NCI-H524 treated with DMSO at 0.1 percent for 48 hours (cell line): ENCODE measurements around the gene MTX3.
A peak's percentile ranks its signal among the peaks of the same experiment; 100 is the strongest.

Source experiments
- DNase-seq: peaks from one replicate; lab custom pipeline; 2025; lab: John Stamatoyannopoulos, UW

MTX3 gene, protein sequence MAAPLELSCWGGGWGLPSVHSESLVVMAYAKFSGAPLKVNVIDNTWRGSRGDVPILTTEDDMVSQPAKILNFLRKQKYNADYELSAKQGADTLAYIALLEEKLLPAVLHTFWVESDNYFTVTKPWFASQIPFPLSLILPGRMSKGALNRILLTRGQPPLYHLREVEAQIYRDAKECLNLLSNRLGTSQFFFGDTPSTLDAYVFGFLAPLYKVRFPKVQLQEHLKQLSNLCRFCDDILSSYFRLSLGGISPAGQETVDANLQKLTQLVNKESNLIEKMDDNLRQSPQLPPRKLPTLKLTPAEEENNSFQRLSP

DNA sequence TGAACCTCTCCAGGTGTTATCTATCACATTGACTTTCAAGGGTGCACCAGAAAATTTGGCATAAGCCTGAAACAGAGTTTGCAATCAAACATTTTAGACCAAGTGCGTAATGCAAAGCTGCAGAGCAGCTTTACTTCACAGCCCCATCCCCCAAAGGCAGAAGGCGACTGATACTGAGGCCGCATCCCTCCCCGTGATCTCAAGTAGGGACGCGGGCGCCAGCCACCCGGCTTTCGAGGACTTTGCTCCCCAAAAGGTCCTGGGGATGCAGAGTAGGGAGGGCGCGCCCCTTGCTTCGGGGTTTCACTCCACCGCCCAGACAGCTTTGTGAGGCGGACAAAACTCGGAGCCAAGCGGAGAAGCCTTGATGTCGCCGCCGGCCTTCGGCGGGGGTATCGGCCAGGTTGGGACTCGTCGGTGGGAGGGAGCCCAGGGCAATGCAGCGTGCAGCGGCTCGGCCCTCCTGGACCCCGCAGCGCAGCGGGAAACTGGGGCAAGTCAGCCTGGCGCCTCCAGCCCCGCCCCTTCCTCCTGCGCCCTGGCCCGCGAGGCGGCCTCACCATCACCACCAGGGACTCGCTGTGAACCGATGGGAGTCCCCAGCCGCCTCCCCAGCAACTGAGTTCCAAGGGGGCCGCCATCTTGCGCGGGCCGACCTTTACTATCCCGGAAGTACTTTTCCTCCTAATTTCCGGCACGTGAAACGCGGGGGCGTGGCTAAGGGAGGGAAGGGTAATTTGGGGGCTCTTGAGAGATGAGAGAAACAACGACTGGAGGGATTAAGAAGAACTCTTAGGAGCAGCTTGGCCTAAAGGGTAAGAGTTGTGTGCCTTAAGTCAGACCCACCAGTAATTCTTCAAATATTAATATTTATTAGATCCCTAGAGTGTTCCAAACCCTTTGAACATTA, at the start of gene MTX3:
MTX3 (minus strand) TSS at position 665 of the 910 bp plus-strand sequence; CDS start at position 641, 24 bp downstream.
- peak; percentile 93 for DNase-seq

DNA sequence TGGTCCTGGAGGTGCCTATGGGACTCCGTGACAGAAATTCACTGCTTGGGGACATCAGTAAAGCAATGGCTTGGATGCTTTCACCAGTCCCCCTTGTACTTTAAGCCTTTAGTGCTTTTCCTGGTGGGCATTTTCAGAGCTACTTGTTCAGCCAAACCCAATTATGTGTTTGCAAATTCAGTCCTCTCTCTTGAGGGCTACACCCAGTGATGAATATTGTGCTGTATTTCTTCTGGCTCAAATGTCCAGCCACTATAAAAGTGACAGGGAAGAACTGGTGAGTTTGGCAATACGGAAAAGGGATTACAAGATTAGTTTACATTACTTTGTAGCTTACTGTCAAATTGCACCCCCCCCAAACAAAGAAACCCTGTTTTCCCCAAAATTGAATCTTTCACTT, 48.6 kb upstream of the MTX3 start:
- DNase-seq = no peak

DNA sequence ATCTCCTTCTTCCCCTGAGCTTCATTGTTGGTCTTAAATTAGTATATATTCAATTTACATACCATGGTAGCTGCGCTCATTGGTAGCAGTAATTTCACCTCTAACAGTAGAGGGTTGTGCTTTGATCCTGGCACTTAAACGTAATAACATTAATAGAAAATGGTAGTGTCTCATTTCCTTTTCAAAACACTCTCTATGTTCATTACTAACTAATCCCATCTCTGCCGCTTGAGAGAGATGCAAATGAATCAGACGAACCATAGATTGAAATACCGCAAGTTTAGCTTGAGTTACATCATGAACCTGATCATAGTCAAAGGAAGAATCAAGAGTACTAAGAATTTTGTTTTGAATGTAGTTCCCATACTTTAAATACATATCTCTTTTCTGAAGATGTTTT, 46.3 kb upstream of the MTX3 start:
- no peak for DNase-seq

DNA sequence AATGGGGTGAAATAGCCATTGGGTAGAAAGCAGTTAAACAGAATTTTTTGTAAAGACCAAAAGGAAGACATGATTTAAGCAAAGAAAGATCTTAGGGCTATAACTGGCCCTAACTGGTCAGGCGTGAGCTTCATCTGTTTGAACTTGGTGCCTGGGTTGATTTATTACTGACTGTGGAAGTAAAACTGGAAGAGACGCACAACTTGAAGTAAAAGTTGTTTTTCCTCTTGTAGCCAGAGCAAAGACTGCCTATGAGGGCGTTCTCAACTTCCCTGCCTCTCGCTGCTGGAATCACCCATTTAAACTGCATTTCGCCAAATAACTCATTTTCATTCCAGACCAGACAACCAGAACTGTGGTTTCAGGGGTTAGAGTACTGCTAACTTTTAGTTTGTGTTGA, 45.6 kb upstream of the MTX3 start:
- no peak for DNase-seq

DNA sequence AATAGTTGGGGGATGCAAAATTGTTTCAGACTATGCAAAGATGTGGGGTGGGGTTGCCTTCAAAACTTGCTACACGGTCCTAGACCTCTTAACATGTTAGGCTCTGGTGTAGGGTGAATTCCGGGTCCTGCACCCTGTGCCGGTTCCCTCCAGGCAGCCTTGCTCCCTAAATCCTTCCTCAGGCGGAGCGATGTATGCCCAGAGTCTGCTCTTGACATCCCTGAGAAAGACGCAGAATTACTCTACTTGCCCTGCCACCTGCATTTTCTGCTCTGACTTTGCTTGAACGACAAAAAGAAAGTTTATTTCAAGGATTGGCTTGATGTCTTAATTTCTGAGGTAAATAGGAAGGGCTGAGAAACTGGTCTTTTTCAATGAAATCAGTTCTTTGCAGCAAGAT, 44.8 kb upstream of the MTX3 start:
- no peak for DNase-seq

DNA sequence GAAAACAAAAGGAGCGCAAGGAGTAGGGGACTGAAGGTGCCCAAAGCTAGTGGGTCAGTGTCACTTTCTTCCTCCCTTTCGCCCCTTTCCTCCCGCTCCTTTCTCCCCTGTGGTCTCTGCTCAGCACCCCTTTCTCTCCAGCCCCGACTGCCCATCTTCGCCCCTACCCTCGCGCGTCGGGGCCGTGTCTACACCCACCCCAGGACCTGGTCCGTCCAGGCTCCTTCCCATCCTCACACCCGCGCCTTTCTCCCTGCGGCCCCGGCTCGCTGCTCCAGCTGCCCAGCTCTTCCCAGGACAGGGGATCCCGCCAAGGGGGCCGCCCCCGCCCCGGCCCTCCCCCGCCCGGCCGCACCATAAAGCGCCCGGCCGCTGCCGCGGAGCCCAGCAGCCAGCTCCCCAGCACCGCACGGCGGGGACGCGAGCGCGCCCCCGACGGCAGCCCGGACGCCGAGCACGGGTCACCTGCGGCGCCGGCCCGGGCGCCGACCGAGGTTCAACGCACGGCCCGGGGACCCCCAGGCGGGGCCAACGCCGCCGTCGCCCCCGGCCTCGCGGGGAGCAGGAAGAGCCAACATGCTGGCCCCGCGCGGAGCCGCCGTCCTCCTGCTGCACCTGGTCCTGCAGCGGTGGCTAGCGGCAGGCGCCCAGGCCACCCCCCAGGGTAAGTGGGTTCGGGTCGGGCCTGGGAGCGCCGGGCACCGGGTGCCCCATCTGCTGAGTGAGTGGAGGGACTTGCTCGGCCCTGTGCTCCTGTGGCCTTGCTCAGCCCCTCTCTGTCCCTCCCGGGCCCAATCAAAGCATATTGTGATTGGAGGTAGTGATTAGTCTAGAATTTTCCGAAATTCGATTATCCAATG, 44.1 kb upstream of the MTX3 start, which contains the start of gene THBS4:
THBS4 (plus strand) TSS at position 387 of the 860 bp plus-strand sequence; CDS start at position 577, 190 bp downstream.
- DNase-seq = no peak

DNA sequence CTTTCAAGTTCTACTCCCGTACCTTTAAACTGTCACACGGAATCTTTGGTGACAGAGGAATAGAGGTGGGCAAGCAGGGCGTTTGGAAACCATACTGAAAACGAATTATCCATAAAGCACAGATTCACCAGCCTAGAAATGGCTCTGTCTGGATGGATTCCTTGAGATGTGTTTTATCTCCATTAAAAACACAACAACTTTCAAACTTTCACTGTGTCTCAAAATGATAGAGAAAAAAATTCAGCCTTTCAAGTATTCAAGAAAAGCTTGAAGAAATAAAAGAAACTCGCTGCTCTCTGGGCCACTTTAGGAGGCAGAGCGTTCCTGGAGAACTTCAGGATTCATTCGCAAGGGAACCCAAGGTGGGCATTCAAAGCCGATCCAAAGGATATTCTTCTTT, 43.5 kb upstream of the MTX3 start:
- DNase-seq = no peak

DNA sequence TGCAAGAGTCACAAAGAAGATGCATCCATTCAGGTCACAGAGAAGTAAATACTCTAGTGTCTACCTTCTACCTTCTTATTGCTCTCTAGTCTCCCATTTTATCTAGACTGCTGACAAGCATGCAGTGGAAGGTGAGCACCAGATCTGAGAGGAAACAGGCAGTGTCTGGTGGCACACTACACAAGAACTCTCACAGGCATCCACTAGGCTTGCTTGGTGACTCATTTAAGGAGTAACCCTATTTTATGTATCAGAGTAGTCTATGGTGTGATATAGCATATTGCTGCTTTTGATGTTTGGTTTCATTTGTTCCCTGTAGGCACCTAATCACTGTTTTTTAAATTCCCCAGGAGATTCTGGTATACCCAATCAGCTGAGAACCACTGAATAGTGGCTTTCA, 42.5 kb upstream of the MTX3 start:
- no peak for DNase-seq

DNA sequence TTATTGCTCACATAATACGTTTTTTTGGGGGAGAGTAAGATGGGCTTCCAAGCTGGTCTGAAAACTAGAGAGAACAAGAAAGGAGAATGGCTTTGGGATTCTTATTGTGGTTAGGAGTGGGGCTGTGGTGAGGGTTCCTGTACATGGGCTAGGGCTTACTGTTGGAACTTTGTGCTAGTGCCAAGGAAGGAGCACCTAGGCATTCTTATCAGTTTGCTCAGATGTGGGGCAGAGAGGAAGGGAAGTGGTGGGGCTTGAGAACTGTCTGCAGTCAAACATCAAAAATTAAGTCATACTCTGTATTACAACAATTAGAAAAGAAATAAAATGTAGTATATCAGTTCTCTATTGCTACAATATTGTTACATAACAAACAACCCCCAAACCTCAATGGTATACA, 40.0 kb upstream of the MTX3 start:
- DNase-seq = no peak

DNA sequence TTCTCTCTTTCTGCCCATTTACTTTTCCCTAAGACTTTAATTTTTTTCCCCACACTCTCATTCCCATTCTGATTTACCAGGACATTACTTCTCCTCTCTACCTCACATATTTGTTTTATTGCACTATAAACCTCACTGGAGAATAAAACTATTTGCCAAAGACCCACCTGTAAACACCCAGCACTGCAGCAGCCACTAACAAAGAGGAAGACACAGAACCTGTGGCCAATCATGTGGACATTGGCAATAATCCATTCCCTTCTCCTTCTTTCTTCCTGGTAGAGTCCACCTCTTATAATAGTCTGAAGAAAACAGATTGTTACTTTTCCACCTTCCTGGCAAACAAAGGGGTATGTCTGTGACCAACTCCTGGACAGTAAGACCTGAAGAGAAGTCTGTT, 35.8 kb upstream of the MTX3 start:
- no peak for DNase-seq

DNA sequence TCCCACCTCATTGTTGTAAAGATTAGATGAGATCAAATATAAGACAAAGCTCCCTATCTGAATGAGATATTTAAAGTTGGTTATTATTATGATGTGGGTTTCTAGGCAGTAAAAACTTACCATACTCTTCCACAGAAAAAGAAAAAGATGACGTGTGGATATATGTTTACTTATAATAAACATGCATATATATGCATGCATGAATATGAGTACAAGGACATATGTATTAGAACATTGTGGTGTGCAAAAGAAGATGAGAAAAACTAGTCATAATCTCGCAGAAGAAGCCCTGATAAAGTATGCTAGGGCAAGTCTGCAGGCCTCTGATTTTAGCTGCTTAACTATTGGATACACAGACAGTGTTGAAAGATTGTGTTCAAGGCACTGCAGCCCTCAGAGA, 34.0 kb upstream of the MTX3 start:
- no peak for DNase-seq

DNA sequence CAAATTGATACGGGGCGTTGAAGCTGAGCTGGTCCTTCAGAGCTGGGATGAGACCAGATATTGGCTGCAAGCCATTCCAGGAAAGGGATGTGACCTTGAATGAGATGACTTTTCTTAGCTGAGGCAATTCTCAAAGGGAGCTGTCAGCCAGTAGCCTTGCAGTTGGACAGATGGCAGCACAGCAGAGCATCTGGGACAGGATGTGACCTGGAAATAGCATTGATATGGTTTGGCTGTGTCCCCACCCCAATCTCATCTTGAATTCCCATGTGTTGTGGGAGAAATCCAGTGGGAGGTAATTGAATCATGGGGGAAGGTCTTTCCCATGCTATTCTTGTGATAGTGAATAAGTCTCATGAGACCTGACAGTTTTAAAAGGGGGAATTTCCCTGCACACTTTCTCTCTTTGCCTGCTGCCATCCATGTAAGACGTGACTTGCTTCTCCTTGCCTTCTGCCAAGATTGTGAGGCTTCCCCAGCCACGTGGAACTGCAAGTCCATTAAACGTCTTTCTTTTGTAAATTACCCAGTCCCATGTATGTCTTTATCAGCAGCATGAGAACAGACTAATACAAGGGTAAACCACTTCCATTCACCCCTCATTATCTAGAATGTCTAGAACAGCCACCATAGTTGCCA, 19.8 kb upstream of the MTX3 start:
- peak; percentile 39 for DNase-seq

DNA sequence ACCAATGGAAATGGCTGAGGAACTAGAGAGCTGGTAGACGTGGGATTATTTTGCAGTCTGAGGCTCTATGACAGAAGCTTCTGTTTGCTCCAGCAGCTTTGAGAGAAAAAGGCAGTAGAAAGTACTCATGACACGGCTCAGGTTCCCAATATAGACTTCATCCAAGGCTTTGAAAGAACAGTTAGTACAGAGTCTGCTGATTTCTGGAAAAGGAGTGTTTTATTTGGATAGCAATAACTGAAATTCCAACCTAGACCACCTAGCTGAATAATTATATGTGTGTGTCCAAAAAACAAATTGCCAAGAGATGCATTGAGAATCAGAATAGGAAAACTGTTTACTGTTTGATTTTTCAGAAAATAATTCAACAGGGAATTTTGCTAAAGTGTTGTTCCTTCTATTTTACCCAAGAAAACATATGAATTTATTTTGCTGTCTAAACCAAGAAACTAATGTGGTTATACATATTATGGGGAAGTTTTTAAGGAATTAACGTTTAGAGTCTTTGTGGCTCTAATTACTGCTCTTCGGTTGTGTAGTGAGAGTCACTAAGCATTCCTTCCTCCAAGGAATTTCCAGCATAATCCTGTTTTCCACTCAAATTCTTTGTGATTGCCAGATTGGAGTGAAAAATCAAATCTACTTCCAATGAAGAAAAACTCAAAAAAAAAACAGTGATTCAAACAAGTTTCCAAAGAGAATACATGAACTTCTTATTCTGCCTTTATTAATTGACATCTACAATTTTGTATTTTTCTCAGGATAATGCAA, 18.1 kb upstream of the MTX3 start:
- DNase-seq = no peak

DNA sequence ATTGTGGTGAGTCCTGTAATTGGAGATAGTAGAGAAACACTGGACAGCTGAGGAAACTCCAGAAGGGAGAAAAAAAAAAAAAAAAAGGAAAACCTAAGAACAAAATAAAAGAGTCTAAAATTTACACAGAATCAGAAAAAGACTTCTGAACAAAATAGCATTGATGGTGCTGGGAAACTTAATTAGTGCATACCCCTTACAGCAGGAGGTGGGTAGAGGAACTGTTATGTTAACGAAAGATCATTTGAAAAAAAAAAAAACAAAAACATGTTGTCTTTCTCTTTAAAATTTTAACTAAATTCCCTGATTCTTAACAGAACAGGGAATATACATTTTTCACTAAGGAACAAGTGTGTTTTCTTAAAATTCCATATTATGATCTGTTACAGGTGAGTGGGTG, 11.6 kb upstream of the MTX3 start:
- no peak for DNase-seq

DNA sequence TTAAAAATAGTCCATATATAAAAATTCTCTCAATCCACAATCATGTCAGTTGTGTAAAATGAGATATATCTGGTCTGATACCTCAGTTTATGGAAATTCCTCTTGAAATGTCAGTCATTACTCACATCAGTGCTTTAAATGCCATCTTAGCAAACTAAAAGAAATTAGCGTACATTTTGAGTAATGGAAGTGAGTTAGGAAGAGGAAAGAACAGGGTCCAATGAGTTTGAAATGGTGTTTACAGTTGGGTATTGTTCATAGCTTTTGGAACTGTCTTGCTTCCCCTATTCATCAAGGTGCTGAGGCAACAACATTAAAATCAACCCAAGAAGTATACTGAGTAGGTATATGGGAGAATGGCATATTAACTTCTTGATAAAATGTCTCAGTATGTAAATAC, 8.7 kb upstream of the MTX3 start:
- DNase-seq = no peak

DNA sequence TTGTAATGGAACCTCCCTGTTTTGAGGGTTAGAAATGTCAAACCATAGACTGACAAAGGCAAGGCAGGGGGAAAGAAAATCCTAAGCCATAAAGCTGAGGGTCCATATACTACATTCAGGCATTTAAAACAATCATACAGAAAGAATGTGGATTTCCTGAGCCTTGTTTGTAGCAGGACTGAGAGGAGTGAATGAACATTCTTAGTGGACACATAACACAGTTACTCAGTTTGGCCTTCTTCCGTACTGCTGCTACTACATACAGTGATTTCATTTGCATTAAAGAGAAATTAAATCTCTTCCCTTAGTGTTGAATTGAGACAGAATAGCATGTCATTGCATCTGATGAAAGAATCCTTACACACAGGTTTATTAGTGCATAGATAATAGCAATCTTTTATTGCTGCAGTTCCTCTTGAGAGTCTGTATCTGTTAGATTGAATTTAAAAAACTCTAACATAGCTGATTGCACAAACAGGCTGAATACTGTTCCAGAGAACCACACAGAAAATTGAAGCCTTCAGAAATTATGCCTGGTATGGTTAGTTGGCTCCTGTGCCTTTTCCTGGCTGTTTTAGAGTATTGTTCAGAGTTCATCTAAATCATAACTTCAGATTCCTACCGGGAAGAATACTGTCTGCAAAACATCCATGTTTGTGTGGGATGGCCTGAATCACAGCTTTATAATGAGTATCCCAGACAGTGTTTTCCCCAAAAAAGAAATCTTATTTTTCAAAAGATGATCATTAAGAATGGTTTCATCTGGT, 2.0 kb upstream of the MTX3 start:
- DNase-seq = no peak

DNA sequence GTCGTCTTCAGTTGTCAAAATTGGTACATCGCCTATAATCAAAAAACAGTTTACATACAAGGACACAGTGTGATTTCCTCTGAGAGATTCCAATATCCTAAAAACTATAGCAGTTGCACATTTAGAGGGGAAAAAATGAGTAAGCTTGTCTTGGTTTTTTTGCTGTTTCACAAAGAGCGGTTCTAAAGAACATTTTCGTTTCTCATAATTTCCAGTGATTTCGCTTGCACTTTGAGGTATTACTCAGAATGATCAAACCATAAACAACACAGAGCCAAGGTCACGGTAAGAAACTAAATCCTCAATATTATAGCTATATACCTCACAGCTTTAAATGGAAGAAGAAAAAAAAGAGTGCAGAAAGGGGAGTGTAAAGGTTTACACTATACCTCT, 861 bp downstream of the MTX3 start:
- DNase-seq = no peak

DNA sequence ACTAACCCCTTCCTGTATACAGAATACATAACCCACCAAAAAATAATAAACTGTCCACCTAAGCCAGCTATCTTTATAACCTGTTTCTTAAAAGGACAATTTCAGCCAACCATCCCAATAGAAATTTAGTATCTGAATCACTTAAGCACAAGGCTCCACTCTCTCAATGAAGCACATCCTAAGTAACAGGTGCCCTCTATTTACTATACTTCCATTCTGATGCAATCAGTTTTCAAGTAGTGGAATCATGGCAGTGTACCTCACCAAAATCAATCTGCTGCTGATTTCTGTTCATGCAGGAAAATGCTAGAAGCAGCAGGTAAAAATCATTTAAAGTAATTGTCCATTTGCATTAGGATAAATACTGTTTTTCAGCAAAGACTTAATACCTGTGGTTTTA, 4.8 kb downstream of the MTX3 start:
- DNase-seq = no peak

DNA sequence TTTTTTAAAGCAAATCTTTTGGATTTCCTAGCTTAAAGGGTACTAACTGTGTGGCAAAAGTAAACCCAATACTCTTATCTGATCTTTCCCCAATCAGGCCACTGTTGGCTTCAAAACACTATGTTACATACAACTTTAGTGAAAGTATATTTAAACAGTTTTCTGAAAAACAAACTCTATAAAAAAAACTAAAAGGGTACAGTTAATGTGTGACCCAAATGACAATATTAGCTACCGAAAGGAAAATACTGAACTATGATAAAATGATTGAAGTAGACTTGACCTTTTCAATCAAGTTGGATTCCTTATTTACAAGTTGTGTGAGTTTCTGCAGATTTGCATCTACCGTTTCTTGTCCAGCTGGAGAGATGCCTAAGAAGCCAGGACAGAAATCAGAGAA, 5.8 kb downstream of the MTX3 start:
- no peak for DNase-seq

DNA sequence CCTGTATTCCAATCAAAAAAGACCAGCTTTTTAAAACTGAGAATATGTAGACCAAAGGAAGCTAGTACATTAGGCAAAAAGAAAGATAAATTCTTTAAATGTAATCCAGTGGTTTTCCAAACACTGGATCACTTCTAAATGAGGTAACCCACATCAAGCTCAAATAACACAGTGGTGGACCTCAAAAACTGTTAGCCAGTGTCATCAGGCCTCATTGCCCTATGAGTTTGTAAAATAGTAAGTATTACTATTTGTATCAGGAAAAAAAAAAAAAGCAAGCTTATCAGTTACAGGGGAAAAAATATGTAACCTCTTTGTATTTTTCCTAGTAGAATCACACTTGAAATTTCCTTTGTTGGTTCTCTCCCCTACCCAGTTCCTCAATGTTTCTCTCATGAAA, 6.7 kb downstream of the MTX3 start:
- DNase-seq = no peak
